Suprapubic skin (tissue), 2 donors: ENCODE results near the gene ST8SIA4.

Experiments used
- EP300 ChIP-seq: sonication (generic); formaldehyde crosslinking; IDR thresholded peaks from one replicate; pipeline ENCODE4 v1.6.1; 2017; ENCODE audit warnings: antibody characterized with exemption
- POLR2A ChIP-seq, 2 donors: fragments of 450-650 bp; IDR thresholded peaks; one replicate each; pipeline ENCODE4 v1.6.1; 2017; ENCODE audit warnings: antibody characterized with exemption in 2 of 2, mild to moderate bottlenecking in 2 of 2, moderate library complexity in 2 of 2

DNA sequence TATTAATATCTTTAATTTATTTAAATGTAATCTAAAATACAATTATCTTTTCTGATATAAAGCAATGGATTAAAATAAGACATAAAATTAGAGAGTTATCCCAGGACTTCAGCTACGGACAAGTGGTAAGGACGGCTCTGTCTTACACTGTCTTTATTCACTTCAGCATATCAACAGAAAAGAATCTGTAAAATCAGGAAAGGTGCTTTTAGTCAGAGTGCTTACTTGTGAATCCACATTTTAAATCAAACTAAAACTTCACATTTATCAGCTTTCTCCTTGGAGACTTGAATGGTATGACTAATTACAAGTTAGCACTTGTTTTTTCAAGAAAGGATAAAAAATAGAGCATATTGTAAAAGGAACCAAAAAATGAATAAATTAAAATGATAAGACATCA is 39.3 kb downstream of the ST8SIA4 start:
- TF ChIP-seq POLR2A (IDR thresholded peaks at IDR 0.05) (no peak), EP300 (no peak)
